Gastroesophageal sphincter (tissue), 3 donors: ENCODE results near the gene UMAD1.

Source experiments
- POLR2A ChIP-seq, 2 donors: fragments of 450-650 bp; IDR thresholded peaks; one replicate each; pipeline ENCODE4 v1.6.1; 2017; ENCODE audit warnings: antibody characterized with exemption in 2 of 2, mild to moderate bottlenecking in 2 of 2, moderate library complexity in 1 of 2
- POLR2AphosphoS5 ChIP-seq: sonication (generic); formaldehyde crosslinking; IDR thresholded peaks from one replicate; pipeline ENCODE4 v1.6.1; 2017; ENCODE audit warnings: antibody characterized with exemption
- TF ChIP-seq, protein P1 (sequence below), 4 experiments: fragments of 200-600 bp in 2 of 4; fragments of 450-650 bp in 2 of 4; sonication (generic) in 1 of 4; IDR thresholded peaks; one replicate each; pipeline ENCODE4 v1.5.1; 2017 to 2019; ENCODE audit warnings: antibody characterized with exemption in 4 of 4, mild to moderate bottlenecking in 2 of 4, moderate library complexity in 2 of 4

DNA sequence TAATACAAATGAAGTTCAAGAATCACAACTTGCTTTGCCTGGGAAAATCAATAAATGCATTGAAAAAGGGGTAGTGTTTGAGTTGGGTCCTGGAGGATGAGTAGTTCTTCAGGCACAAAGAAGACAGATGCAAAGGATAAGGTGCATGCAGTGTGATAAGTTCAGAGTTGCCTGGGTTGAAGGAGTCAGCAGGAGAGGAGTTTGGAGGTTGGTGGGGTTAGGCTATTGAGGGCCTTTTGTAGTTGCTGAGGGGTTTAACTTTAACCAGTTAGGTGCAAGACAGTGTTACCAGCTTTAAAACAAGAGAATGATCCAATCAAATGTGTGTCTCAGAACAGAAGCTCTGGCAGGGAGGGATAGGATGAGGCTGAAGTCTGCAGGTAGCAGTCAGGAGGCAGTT, 283.8 kb downstream of the UMAD1 start:
- TF ChIP-seq POLR2AphosphoS5 (no peak), POLR2A (IDR thresholded peaks at IDR 0.05) (no peak)
- TF ChIP-seq, protein P1, sequence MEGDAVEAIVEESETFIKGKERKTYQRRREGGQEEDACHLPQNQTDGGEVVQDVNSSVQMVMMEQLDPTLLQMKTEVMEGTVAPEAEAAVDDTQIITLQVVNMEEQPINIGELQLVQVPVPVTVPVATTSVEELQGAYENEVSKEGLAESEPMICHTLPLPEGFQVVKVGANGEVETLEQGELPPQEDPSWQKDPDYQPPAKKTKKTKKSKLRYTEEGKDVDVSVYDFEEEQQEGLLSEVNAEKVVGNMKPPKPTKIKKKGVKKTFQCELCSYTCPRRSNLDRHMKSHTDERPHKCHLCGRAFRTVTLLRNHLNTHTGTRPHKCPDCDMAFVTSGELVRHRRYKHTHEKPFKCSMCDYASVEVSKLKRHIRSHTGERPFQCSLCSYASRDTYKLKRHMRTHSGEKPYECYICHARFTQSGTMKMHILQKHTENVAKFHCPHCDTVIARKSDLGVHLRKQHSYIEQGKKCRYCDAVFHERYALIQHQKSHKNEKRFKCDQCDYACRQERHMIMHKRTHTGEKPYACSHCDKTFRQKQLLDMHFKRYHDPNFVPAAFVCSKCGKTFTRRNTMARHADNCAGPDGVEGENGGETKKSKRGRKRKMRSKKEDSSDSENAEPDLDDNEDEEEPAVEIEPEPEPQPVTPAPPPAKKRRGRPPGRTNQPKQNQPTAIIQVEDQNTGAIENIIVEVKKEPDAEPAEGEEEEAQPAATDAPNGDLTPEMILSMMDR (IDR thresholded peaks at IDR 0.05) = no peak
